K562 (cell line): ENCODE data around the gene LRRC51. TPM values are rescaled to one million over a fixed set of nuclear protein-coding genes. Genes with fewer than 3 reads are reported as not detected.

Source experiments
- ADNP ChIP-seq: fragments of 200-800 bp; sonication (Bioruptor generic); IDR thresholded peaks from 2 replicates; pipeline ENCODE4 v1.6.1; 2016; ENCODE audit warnings: missing genetic modification characterization, missing compliant biosample characterization
- BCOR ChIP-seq: fragments of 450-650 bp; IDR thresholded peaks from 2 replicates; pipeline ENCODE4 v1.6.1; 2016
- BRD4 ChIP-seq: fragments of 200-600 bp; sonication (generic); IDR thresholded peaks from 2 replicates; pipeline ENCODE4 v1.6.1; 2017; ENCODE audit warnings: inconsistent platforms
- DNMT1 ChIP-seq: fragments of 450-650 bp; IDR thresholded peaks from 2 replicates; pipeline ENCODE4 v1.6.1; 2016; ENCODE audit warnings: antibody characterized with exemption, mild to moderate bottlenecking
- E4F1 ChIP-seq: fragments of 250-450 bp; sonication (Bioruptor Pico); IDR thresholded peaks from 2 replicates; pipeline ENCODE4 v1.5.0; 2021; ENCODE audit warnings: mild to moderate bottlenecking, borderline replicate concordance
- ELF2 ChIP-seq: fragments of 250-450 bp; sonication (Bioruptor Pico); IDR thresholded peaks from 2 replicates; pipeline ENCODE4 v1.5.0; 2021; ENCODE audit warnings: mild to moderate bottlenecking
- ERF ChIP-seq: fragments of 450-650 bp; formaldehyde crosslinking; IDR thresholded peaks from 2 replicates; pipeline ENCODE4 v1.4.0; 2020; ENCODE audit warnings: mild to moderate bottlenecking, mixed read lengths
- FOXJ3 ChIP-seq: sonication (generic); formaldehyde crosslinking; IDR thresholded peaks from 2 replicates; pipeline ENCODE4 v1.4.0; 2020; ENCODE audit warnings: mild to moderate bottlenecking, missing genetic modification reagents
- GATA2 ChIP-seq: sonication (generic); formaldehyde crosslinking; IDR thresholded peaks from 2 replicates; pipeline ENCODE4 v1.4.0; 2020; ENCODE audit warnings: mild to moderate bottlenecking, missing genetic modification reagents
- HOMEZ ChIP-seq: fragments of 250-450 bp; sonication (Bioruptor Pico); IDR thresholded peaks from 2 replicates; pipeline ENCODE4 v1.4.0; 2020; ENCODE audit warnings: mild to moderate bottlenecking, moderate library complexity
- JUND ChIP-seq, 2 experiments: IDR thresholded peaks; 2 replicates in 1 of 2; 3 replicates in 1 of 2; pipeline ENCODE4 v1.6.1; 2011; ENCODE audit warnings: borderline replicate concordance in 2 of 2, low read depth in 2 of 2, low read length in 2 of 2, improper control_type of control experiment in 1 of 2, missing biosample characterization in 1 of 2, missing genetic modification characterization in 1 of 2, missing genetic modification reagents in 1 of 2
- MTA2 ChIP-seq: fragments of 450-650 bp; IDR thresholded peaks from 2 replicates; pipeline ENCODE4 v1.6.1; 2016; ENCODE audit warnings: low read depth
- NFE2L1 ChIP-seq: fragments of 450-650 bp; IDR thresholded peaks from 2 replicates; pipeline ENCODE4 v1.6.1; 2016; ENCODE audit warnings: missing genetic modification characterization, low read depth, mild to moderate bottlenecking, missing compliant biosample characterization, moderate library complexity, borderline replicate concordance
- NR2C2 ChIP-seq, 2 experiments: fragments of 200-800 bp in 1 of 2; sonication (Bioruptor generic) in 1 of 2; sonication (generic) in 1 of 2; formaldehyde crosslinking in 1 of 2; IDR thresholded peaks; 2 replicates each; pipeline versions ENCODE4 v1.6.1 to v1.8.0; 2016 to 2022; ENCODE audit warnings: mild to moderate bottlenecking in 1 of 2, missing compliant biosample characterization in 1 of 2, missing genetic modification characterization in 1 of 2, missing genetic modification reagents in 1 of 2
- POLR2A ChIP-seq: fragments of 450-650 bp; conservative IDR thresholded peaks from 2 replicates; pipeline ENCODE4 v1.6.1; 2016
- RB1 ChIP-seq: fragments of 450-650 bp; IDR thresholded peaks from 2 replicates; pipeline ENCODE4 v1.6.1; 2017; ENCODE audit warnings: low read depth, mild to moderate bottlenecking
- RBM15 ChIP-seq: fragments of 200-400 bp; formaldehyde crosslinking; IDR thresholded peaks from 2 replicates; pipeline ENCODE4 v1.6.1; 2018; ENCODE audit warnings: mild to moderate bottlenecking, low read length, moderate library complexity; ENCODE audit not compliant: insufficient read depth
- SMARCA4 ChIP-seq: fragments of 450-650 bp; IDR thresholded peaks from 2 replicates; pipeline ENCODE4 v1.6.1; 2016
- SUPT5H ChIP-seq: fragments of 450-650 bp; IDR thresholded peaks from 2 replicates; pipeline ENCODE4 v1.6.1; 2016
- ZFX ChIP-seq: sonication (generic); formaldehyde crosslinking; IDR thresholded peaks from 2 replicates; pipeline ENCODE4 v1.8.0; 2022; ENCODE audit warnings: mild to moderate bottlenecking, missing genetic modification reagents, moderate library complexity
- ZNF197 ChIP-seq: fragments of 200-800 bp; sonication (Bioruptor generic); IDR thresholded peaks from 2 replicates; pipeline ENCODE4 v1.6.1; 2016; ENCODE audit warnings: low read depth, missing genetic modification characterization, missing compliant biosample characterization
- ZNF644 ChIP-seq: fragments of 200-800 bp; sonication (Bioruptor generic); IDR thresholded peaks from 2 replicates; pipeline ENCODE4 v1.6.1; 2016; ENCODE audit warnings: low read depth, missing genetic modification characterization, missing compliant biosample characterization
- ZNF75A ChIP-seq: fragments of 450-650 bp; formaldehyde crosslinking; IDR thresholded peaks from 2 replicates; pipeline ENCODE4 v1.4.0; 2020; ENCODE audit warnings: mild to moderate bottlenecking
- polyA plus RNA-seq, 8 experiments: library from polyadenylated mRNA; depleted of rRNA in 4 of 8; stranded (reverse) in 5 of 8; unstranded in 3 of 8; fragments of >200 nt; fragmentation: Nextera tagmentation in 2 of 8; fragmentation: Illumina TruSeq in 1 of 8; extraction: Ambion mirVana in 2 of 8; extraction: Trizol in 1 of 8; gene quantifications; 2 replicates each; pipeline versions ENCODE4 v1.2.1 to v1.2.3, GENCODE V29; 2011 to 2014; ENCODE audit warnings: inconsistent platforms in 1 of 8, missing spikeins in 1 of 8
- total RNA-seq, 7 experiments: library from RNA; depleted of rRNA in 6 of 7; stranded (reverse); fragments of >200 nt in 6 of 7; fragmentation: Illumina TruSeq in 2 of 7; extraction: Trizol in 2 of 7; gene quantifications; 2 replicates each; pipeline versions ENCODE4 v1.2.1 to v1.2.3, GENCODE V29; 2011 to 2021; ENCODE audit warnings: low replicate concordance in 1 of 7

The LRRC51 gene
- total and polyA plus RNA-seq, 9 of the 15 experiments (the other 6 are each of a cell fraction or from before 2014, with no cell fraction given), result 4.7 to 10.6 (median 5.6) TPM

- TF ChIP-seq HOMEZ (CRISPR knock-in tag) (no peak), ZNF75A (no peak), ZNF644 (tag) (0 out of 2 replicates have a peak, but pooled peaks have one; percentile 25), SMARCA4 (no peak; the same call in 1 of the 2 replicates), NFE2L1 (tag) (no peak), FOXJ3 (CRISPR knock-in tag) (no peak), GATA2 (no peak), DNMT1 (no peak), MTA2 (no peak), BRD4 (no peak; the same call in 1 of the 2 replicates), SUPT5H (no peak), ZFX (CRISPR knock-in tag) (peak; percentile 74), POLR2A (no peak), JUND (IDR thresholded peaks at IDR 0.05; ENCODE audit: borderline replicate concordance, low read depth, low read length) (no peak), JUND (tag; IDR thresholded peaks at IDR 0.05; ENCODE audit: borderline replicate concordance, low read depth, low read length) (peak; percentile 49; the same call in 1 of the 3 replicates), ZNF197 (0 out of 2 replicates have a peak, but pooled peaks have one; percentile 19), ADNP (tag) (peak; percentile 97), ERF (CRISPR knock-in tag) (peak; percentile 60; the same call in 1 of the 2 replicates), ELF2 (CRISPR knock-in tag) (no peak), E4F1 (CRISPR knock-in tag) (no peak), BCOR (peak; percentile 99), RB1 (no peak), NR2C2 (CRISPR knock-in tag; IDR thresholded peaks at IDR 0.05) (no peak), NR2C2 (tag; IDR thresholded peaks at IDR 0.05) (no peak), RBM15 (no peak)
Measured at GRCh38 chr11:72111300-72112142, 30.9 kb downstream of the LRRC51 start (continued).
